Loucy (cell line): ENCODE measurements around the gene ADGRD1.

Experiments used
- H2AFZ ChIP-seq: fragments of 200-600 bp; sonication (generic); 2 replicates; pipeline ENCODE4 v1.6.0; 2016; ENCODE audit warnings: antibody characterized with exemption, mild to moderate bottlenecking, low read length, moderate library complexity
- H3F3A ChIP-seq: fragments of 200-600 bp; 2 replicates; pipeline ENCODE4 v1.6.0; 2016; ENCODE audit warnings: antibody characterized with exemption, low read depth, mild to moderate bottlenecking
- H3K27me3 ChIP-seq: fragments of 200-600 bp; sonication (generic); 2 replicates; pipeline ENCODE4 v1.6.1; 2014; ENCODE audit warnings: low read length, mild to moderate bottlenecking; ENCODE audit not compliant: insufficient read depth, poor library complexity, severe bottlenecking
- H3K36me3 ChIP-seq: fragments of 200-600 bp; sonication (generic); 2 replicates; pipeline ENCODE4 v1.6.1; 2016; ENCODE audit warnings: low read length; ENCODE audit not compliant: insufficient read depth
- H3K4me1 ChIP-seq: fragments of 200-600 bp; sonication (generic); 2 replicates; pipeline ENCODE4 v1.5.1; 2014; ENCODE audit warnings: low read length, mild to moderate bottlenecking; ENCODE audit not compliant: insufficient read depth, poor library complexity, severe bottlenecking
- H3K4me2 ChIP-seq: fragments of 200-600 bp; sonication (generic); 2 replicates; pipeline ENCODE4 v1.6.0; 2014; ENCODE audit warnings: antibody characterized with exemption, low read length, low read depth, mild to moderate bottlenecking; ENCODE audit not compliant: poor library complexity, severe bottlenecking
- H3K4me3 ChIP-seq: fragments of 200-600 bp; sonication (generic); 2 replicates; pipeline ENCODE4 v1.5.1; 2014; ENCODE audit warnings: low read length, mild to moderate bottlenecking, mixed read lengths; ENCODE audit not compliant: poor library complexity, severe bottlenecking
- H3K79me2 ChIP-seq: fragments of 200-600 bp; sonication (generic); 2 replicates; pipeline ENCODE4 v1.6.1; 2014; ENCODE audit warnings: low read length; ENCODE audit not compliant: insufficient read depth
- H3K9ac ChIP-seq: fragments of 200-600 bp; sonication (generic); 2 replicates; pipeline ENCODE4 v1.6.0; 2014; ENCODE audit warnings: mild to moderate bottlenecking, low read depth, low read length, moderate library complexity; ENCODE audit not compliant: poor library complexity, severe bottlenecking
- H3K9me2 ChIP-seq: fragments of 200-600 bp; sonication (generic); replicated peaks from 2 replicates; pipeline ENCODE4 v1.6.1; 2016; ENCODE audit warnings: low read depth, low read length, mixed read lengths
- H3K9me3 ChIP-seq: fragments of 200-600 bp; sonication (generic); 2 replicates; pipeline ENCODE4 v1.6.1; 2014; ENCODE audit warnings: mild to moderate bottlenecking, antibody characterized with exemption, low read length, low read depth; ENCODE audit not compliant: insufficient read depth
- H4K20me1 ChIP-seq: fragments of 200-600 bp; sonication (generic); 2 replicates; pipeline ENCODE4 v1.6.0; 2014; ENCODE audit warnings: antibody characterized with exemption, low read length, mild to moderate bottlenecking; ENCODE audit not compliant: insufficient read depth, poor library complexity, severe bottlenecking
- EZH2phosphoT487 ChIP-seq: fragments of 200-600 bp; IDR thresholded peaks from 2 replicates; pipeline ENCODE4 v1.6.1; 2018; ENCODE audit warnings: antibody characterized with exemption, mild to moderate bottlenecking, moderate library complexity, borderline replicate concordance
- TF ChIP-seq, protein P1 (sequence below): fragments of 200-600 bp; sonication (generic); conservative IDR thresholded peaks from 2 replicates; pipeline ENCODE4 v1.5.1; 2014; ENCODE audit warnings: mild to moderate bottlenecking, antibody characterized with exemption, low read length

The ADGRD1 gene

DNA sequence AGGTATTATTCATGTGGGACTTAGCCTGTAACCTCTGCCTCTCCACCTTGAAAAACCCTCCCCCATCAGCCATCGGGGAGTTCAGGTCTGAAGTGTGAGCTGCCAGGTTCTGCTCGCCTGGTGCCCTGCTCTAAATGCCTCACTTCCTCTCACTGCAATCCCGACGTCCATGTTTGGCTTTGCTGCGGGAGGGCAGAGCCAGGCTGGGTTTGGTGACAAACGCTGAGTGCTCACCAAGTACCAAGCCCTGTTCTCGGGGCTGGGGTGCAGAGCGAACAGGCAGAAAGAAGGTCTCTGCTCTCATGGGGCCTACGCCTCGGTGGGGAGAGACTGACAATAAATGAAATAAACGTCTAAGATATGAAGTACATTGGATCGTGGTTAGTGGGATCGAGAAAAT, 2.1 kb upstream of the ADGRD1 start:
- Histone ChIP-seq H3K9me3 (peaks cover 7% of the 10 kb centered on the region; the same call in 1 of the 2 replicates), H3K27me3 (no peaks in the 10 kb centered on the region), H3K9me2 (no peaks in the 10 kb centered on the region), H3K9ac (no peak overlapping the region), H3K79me2 (no peaks in the 10 kb centered on the region), H2AFZ (no peak overlapping the region), H3F3A (no peaks in the 10 kb centered on the region), H3K4me2 (no peak overlapping the region), H3K36me3 (no peaks in the 10 kb centered on the region), H4K20me1 (no peaks in the 10 kb centered on the region), H3K4me1 (no peaks in the 10 kb centered on the region), H3K4me3 (no peak overlapping the region)
- no peak for TF ChIP-seq EZH2phosphoT487
- TF ChIP-seq, protein P1, sequence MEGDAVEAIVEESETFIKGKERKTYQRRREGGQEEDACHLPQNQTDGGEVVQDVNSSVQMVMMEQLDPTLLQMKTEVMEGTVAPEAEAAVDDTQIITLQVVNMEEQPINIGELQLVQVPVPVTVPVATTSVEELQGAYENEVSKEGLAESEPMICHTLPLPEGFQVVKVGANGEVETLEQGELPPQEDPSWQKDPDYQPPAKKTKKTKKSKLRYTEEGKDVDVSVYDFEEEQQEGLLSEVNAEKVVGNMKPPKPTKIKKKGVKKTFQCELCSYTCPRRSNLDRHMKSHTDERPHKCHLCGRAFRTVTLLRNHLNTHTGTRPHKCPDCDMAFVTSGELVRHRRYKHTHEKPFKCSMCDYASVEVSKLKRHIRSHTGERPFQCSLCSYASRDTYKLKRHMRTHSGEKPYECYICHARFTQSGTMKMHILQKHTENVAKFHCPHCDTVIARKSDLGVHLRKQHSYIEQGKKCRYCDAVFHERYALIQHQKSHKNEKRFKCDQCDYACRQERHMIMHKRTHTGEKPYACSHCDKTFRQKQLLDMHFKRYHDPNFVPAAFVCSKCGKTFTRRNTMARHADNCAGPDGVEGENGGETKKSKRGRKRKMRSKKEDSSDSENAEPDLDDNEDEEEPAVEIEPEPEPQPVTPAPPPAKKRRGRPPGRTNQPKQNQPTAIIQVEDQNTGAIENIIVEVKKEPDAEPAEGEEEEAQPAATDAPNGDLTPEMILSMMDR, result no peak

DNA sequence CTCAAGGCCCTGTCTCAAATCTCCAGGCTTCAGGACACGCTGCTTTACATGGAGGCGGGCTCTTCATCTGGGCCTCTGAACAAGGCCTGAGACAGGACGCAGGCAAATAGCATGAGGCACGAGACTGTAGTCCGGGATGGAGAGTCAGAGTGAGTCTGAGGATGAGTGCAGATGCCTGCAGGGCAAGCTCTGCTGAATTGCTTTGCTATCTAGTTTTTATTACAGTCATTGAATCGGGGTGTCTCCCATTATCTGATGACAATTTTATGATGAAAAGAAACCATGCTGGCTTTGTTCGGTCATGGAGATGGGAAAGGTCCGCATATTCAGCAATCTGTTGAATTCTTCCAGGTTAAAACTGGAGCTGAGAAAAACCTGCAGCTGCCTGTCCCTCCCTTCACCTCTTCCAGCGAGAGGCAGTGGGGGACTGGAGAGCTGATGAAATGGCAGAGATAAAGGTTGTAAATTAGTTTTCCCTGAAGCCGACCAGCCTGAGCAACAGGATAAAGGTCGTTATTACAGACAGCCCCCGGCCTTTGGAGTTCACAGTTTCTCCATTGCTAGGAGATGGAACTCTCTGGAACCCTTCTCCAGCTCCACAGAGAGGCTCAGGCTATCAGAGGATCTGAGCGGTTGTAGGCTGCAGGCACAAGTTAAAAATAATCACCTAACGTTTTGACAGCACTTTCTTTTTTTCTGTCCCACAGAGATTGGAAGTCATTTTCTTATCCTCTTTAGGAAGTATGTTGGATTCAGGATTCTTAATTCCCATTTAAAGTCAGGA, 1.3 kb upstream of the ADGRD1 start:
- H4K20me1 ChIP-seq, result no peaks in the 10 kb centered on the region
- no peaks in the 10 kb centered on the region for H3K36me3 ChIP-seq
- H2AFZ ChIP-seq, result no peak overlapping the region
- no peaks in the 10 kb centered on the region for H3F3A ChIP-seq
- no peaks in the 10 kb centered on the region for H3K9me2 ChIP-seq
- H3K9ac ChIP-seq, result no peak overlapping the region
- TF ChIP-seq, protein P1, result no peak
- TF ChIP-seq EZH2phosphoT487, result no peak
- H3K9me3 ChIP-seq, result peaks cover 11% of the 10 kb centered on the region; the same call in 1 of the 2 replicates
- H3K4me3 ChIP-seq, result no peak overlapping the region
- no peaks in the 10 kb centered on the region for H3K4me1 ChIP-seq
- H3K79me2 ChIP-seq, result no peaks in the 10 kb centered on the region
- H3K27me3 ChIP-seq, result no peaks in the 10 kb centered on the region
- no peak overlapping the region for H3K4me2 ChIP-seq

DNA sequence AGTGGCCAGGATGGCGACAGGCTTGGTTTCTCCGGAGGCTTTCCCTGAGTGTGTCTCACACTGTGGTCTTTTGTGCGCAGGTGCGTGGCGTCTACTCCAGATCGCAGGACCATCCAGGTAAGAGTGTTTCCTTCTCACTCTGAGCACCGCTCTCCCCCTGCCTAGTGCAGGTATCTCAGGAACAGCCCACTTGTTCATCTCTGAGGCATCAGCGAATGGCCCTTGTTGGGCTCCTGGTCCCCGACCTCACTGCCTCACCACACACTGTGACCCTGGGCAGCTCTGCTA, 781 bp downstream of the ADGRD1 start:
- Histone ChIP-seq H3K79me2 (no peaks in the 10 kb centered on the region), H3K36me3 (no peaks in the 10 kb centered on the region), H3K9me2 (no peaks in the 10 kb centered on the region), H3K9me3 (peaks cover 14% of the 10 kb centered on the region; the same call in 1 of the 2 replicates), H3K4me2 (no peak overlapping the region), H4K20me1 (no peaks in the 10 kb centered on the region), H3K4me3 (no peak overlapping the region), H3K9ac (no peak overlapping the region), H2AFZ (no peak overlapping the region), H3F3A (no peaks in the 10 kb centered on the region), H3K27me3 (no peaks in the 10 kb centered on the region), H3K4me1 (no peaks in the 10 kb centered on the region)
- TF ChIP-seq EZH2phosphoT487, result no peak
- TF ChIP-seq, protein P1, result no peak
